HG02571 (cell line): ENCODE data around the gene GDPD5.

Experiments used
- ATAC-seq: cut with Tn5 transposase; IDR thresholded peaks from one replicate; pipeline ENCODE4 v1.9.1; 2021; ENCODE audit warnings: mild to moderate bottlenecking, moderate library complexity; ENCODE audit not compliant: unreplicated experiment

Gene GDPD5

GRCh38 chr11:75536786-75537641, 11.3 kb upstream of the GDPD5 start:
- peak; percentile 74 for ATAC-seq

GRCh38 chr11:75535071-75535470, 9.3 kb upstream of the GDPD5 start:
- no peak for ATAC-seq

DNA sequence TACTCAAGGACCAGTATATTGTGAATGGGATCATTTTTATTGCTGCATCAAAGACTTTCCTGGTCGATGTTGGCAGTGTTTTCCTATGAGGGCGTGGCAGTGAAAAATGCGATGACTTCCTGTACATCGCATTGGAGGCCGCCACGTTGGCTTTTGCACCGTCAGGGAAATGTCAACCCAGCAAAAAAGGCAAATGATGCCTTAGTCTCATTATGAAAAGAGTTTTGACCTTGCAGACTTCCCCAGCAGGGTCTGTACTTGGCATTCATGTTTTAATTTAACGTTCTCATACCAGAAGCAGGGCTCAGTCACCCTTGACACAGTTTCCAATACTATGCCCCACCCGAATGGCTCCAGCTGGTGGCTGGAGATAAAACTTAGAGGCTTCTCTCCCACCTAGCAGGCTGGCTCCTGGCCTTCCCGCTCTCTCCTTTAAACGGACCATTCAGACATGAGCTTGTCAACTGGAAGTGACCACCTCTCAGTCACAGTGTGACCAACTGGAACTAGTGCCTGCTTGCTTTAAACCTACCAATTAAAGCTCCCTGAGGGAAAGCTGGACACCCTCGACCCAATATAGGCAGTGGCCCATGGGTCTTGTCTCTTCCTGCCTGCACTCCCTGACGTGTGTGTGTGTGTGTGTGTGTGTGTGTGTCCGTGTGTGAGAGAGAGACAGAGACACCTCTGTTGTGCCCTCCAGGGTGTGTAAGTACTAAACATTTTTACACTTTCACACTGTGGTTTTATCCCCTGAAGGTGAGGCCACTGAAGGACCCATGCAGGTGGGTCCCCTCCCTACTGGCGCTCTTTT, 8.7 kb upstream of the GDPD5 start:
- ATAC-seq: no peak

- ATAC-seq: no peak
These were observed 8.1 kb upstream of the GDPD5 start for GRCh38 chr11:75533896-75534258.

GRCh38 chr11:75532200-75533048, 6.7 kb upstream of the GDPD5 start:
- no peak for ATAC-seq

DNA sequence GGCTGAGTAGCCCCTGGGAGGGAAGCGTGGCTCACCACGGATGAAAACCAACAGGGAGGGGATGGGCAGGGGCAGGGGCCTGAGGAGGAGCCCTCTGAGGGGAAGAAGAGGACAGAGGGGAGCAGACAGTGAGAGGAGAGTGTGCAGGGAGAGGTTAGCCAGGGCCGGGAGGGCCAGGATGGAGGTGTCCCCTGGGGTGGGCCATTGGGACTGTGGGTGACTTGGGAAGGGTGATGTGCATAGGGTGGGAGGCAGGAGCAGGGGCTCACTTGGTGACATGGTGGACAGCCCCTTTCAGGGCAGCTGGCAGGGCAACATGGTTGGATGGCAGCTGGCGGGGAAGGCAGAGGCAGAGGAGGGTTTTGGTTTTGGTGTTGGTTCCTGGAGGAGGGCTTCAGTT, 5.6 kb upstream of the GDPD5 start:
- no peak for ATAC-seq

DNA sequence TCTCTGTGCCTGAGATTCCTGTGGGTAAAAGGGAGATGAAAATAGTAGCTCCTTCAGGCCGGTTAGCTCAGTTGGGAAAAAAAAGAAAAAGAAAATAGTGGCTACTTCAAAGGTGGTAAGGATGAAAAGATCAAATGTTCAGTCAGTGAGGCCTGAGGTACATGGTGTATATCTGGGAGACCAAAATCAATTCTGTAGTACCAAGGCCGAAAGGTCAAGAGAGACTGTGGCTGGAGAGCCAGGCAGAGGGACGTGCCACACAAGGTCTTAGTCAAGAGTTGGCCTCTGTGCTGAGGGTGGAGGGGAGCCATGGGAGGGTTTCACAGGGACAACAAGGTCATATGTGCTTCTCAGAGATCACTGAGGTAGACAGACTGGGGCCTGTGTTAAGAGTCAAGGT, 4.8 kb upstream of the GDPD5 start:
- no peak for ATAC-seq

- ATAC-seq: no peak
These were observed 2.4 kb upstream of the GDPD5 start for GRCh38 chr11:75527938-75528735.

DNA sequence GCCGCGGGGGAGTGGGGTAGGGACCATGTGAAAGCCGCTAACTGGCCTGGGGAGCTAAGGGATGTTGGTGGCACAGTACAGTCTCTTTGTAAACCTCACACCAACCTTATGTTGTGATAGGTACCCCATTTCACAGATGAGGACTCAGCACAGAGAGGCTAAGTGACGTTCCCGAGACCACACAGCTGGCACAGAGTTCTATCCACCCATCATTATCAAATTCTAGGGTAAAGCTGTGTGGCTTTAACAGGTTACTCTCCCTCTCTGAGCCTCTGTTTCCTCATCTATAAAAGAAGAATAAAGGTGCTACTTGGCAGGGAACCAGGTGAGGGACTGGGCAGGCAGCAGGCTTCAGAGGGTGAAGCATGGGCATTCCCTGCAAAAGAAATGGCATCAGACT, 1.4 kb upstream of the GDPD5 start:
- ATAC-seq: no peak

DNA sequence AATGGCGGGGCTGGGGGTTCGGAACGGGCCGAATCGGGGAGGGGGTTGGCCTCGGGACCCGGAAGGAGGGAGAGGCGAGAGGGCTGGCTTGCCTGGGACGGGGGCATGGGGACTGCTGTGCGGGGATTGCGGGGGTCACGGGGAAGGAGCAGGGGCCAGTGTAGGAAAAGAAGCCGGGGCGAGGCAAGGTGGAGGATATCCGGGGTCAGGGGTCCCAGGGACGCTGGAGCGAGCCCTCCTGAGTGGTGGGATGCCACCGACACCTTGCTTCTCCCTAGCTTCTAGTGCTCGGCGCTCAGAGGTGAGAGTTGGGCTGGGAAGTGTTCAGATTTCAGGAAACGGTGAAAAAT, 426 bp upstream of the GDPD5 start:
- ATAC-seq: no peak

DNA sequence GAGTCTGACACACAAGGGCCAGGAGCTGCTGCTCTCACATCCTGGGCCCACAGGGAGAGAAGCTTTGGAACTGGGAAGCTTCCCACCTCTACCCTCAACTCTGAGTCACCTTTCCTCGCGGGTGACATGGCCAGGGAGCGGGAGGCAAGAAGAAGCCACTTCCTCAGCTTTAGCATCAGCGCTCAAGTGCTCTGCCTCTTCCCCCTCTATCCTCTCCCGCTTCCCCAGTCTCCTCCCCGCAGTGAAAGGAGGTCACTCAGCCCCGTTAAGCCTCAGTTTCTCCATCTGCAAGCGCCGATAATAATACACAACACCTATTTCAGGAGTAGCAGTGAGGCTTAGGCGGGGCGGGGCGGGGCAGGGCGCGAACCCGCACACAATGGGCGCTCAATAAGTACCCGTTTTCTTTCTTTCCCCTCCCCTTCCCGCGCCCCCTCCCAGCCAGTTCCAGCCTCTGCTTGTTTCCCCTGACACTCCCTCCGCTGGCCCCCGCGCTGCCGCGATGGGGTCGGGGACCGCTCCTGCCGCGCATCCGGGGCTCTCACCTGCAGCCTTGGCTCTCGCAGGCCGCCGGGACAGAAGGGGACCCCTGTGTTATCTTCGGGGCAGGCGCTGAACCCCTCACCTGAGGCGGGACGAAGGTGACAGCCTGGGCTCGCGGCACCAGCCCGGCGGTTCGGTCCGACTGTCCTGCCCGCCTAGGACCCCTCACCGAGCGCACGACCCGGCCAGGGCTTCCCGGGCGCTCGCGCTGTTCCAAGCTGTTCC, 892 bp downstream of the GDPD5 start:
- no peak for ATAC-seq

DNA sequence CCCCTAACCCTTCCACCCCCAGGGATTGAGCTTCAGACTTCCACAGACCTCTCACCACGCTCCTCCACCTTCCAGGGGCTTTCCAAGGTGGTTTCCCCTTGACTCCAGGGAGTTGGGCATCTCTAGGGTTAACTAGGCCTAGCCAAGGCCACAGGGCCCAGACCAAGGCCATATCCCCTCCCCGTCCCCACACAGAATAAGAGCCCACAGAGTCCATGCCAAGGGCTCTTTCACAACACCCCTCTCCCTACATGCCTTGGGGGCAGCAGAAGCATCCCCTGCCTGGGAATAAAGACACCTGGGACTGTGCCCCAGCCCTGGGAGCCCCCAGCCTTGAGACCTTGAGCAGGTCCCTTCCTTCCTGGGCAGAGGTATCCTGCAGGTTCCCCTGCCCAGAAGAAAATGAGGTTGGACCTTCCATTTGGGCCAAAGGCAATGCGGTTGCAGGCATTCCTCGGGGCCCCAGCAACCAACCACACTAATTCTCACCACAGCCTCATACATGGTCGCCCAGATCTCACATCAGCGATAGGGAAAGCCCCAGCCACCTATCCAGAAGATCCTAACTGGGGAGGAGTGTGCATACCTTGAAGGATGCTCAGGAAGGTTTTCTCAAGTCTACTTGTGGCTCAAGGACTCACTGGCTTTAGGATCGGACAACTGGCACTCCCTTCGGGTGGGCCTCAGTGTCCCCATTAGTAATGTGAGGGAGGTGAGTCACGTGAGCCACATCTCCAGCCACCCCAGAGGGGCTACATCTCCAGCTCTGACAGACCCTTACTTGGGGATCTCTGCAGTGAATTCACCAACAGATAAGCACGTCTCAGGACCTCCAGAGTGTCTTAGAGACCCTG, 1.7 kb downstream of the GDPD5 start:
- ATAC-seq: no peak

DNA sequence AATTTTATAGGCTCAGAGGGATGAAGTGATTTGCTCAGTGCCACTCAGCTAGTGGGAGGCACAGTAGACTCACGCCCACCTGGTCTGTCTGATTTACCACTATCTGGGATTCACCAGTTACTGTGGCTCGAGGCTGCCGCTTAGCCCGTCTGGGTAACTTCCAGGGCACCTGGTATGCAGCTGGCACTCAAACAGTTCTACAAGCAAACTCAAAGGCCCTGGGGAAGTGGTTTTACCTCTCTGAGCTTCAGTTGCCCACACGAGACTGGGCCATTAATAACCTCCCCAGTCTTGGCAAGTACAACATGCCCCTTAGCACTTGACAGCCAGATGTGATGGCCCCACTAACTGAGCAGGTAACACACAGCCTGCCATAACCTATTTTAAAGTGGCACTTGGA, 2.6 kb downstream of the GDPD5 start:
- ATAC-seq: no peak

- ATAC-seq: no peak
These were observed 3.3 kb downstream of the GDPD5 start for GRCh38 chr11:75522286-75523044.

DNA sequence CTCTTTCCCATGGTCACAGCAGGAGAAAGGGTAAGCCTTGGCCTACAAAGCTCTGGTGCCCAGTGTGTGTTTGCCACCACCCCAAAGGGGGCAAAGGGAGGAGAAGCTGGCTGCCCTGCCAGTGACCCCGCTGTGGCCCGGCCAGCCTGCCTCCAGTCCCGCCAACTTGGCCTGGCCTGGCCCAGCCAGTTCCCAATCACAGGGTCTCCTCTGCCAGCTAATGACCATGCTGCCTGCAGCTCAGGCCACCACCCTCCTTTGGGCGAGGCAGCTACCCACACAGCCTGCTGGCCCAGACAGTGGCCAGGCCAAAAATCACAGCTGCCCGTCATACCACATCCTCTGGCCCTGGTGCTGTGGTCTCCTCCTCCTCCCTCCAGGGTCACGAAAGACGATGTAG, 5.1 kb downstream of the GDPD5 start:
- no peak for ATAC-seq

DNA sequence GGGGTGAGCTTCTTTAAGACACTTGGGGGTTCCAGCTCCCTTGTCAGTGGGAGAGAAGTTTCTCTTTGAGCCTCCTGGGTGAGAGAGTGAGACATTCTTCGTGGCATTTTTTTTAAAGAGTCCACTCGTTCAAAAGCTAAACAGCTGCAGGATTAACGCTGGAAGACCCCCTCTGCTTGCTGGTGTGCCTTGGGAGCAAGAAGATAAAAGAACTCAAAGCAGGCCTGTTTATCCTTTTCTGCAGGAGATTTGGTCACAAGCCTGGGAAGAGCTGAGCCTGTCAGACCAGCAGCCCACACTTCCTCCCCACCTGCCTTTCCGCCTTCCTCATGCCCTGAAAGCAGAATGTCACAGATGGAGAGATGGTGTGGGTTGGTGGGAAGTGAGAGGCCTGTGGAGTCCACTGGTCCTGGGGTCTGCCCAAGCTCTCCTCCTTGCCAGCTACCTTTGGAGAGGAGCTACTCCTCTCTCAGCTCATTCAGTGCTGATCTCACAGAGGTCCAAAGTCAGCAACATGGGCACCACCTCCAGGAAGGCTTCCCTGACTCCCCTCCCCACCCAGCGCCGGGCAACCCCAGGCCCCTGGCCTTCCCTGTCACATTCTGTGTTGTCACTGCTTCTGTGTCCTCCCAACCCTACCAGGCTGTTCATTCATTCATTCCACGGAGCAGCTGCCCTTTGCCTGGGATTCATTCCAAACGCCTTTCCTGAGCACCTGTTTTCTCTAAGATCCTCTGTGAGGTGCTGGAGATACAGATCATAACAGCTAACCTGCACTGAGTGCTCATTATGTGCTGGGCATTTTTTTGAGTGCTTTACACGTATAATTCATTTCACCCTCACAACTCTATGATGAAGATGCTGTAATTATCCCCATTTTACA, 6.7 kb downstream of the GDPD5 start:
- no peak for ATAC-seq

GRCh38 chr11:75518204-75518549, 7.6 kb downstream of the GDPD5 start:
- no peak for ATAC-seq
